Epidermal melanocyte (primary cell): ENCODE results near the gene EVA1C.
"Not testable (repeated sequence)": the region's sequence is repeated elsewhere in the genome, so short reads cannot be mapped to it uniquely, and the experiment has no call there.

Experiments used
- DNase-seq: peaks from one replicate; pipeline ENCODE4 v3.0.0; 2011; ENCODE audit warnings: low spot score; ENCODE audit not compliant: insufficient read length

Gene EVA1C

GRCh38 chr21:32412162-32413014 is at the start of gene EVA1C:
Gene EVA1C (plus strand): TSS chr21:32412706. CDS start chr21:32412854, 148 bp downstream.
- DNase-seq = peak; percentile 26

GRCh38 chr21:32364387-32364786 is 48.1 kb upstream of the EVA1C start:
- peak; percentile 25 for DNase-seq

GRCh38 chr21:32364796-32365195 is 47.7 kb upstream of the EVA1C start:
- no peak for DNase-seq

GRCh38 chr21:32366191-32366590 is 46.3 kb upstream of the EVA1C start:
- DNase-seq = no peak

- no peak for DNase-seq
Observed at GRCh38 chr21:32367158-32367557, 45.3 kb upstream of the EVA1C start.

- DNase-seq = no peak
Observed at GRCh38 chr21:32368386-32368785, 44.1 kb upstream of the EVA1C start.

GRCh38 chr21:32368961-32369360 is 43.5 kb upstream of the EVA1C start:
- DNase-seq = not testable (repeated sequence)

GRCh38 chr21:32370998-32371766 is 41.3 kb upstream of the EVA1C start:
- no peak for DNase-seq

GRCh38 chr21:32371913-32372314 is 40.6 kb upstream of the EVA1C start:
- DNase-seq = no peak

GRCh38 chr21:32372755-32373154 is 39.8 kb upstream of the EVA1C start:
- no peak for DNase-seq

- no peak for DNase-seq
Observed at GRCh38 chr21:32377506-32377905, 35.0 kb upstream of the EVA1C start.

GRCh38 chr21:32377991-32378390 is 34.5 kb upstream of the EVA1C start:
- no peak for DNase-seq

- no peak for DNase-seq
Observed at GRCh38 chr21:32378956-32379355, 33.5 kb upstream of the EVA1C start.

GRCh38 chr21:32380940-32381339 is 31.6 kb upstream of the EVA1C start:
- no peak for DNase-seq

GRCh38 chr21:32381571-32381970 is 30.9 kb upstream of the EVA1C start:
- no peak for DNase-seq

GRCh38 chr21:32382108-32382644 is 30.3 kb upstream of the EVA1C start:
- no peak for DNase-seq

GRCh38 chr21:32383812-32384211 is 28.7 kb upstream of the EVA1C start:
- no peak for DNase-seq

- no peak for DNase-seq
Observed at GRCh38 chr21:32386195-32386870, 26.2 kb upstream of the EVA1C start.

GRCh38 chr21:32387151-32387550 is 25.4 kb upstream of the EVA1C start:
- DNase-seq = no peak

- DNase-seq = no peak
Observed at GRCh38 chr21:32388306-32388705, 24.2 kb upstream of the EVA1C start.

GRCh38 chr21:32389337-32390015 is 23.0 kb upstream of the EVA1C start:
- DNase-seq = no peak
